K562 (cell line): Measurements from ENCODE around the gene ADGRD1. TPM values are rescaled to one million over a fixed set of nuclear protein-coding genes. Genes with fewer than 3 reads are reported as not detected.

Experiments used
- ATF7 ChIP-seq: fragments of 450-650 bp; IDR thresholded peaks from 2 replicates; pipeline ENCODE4 v1.7.1; 2014; ENCODE audit warnings: mild to moderate bottlenecking, moderate library complexity
- CTCFL ChIP-seq: IDR thresholded peaks from 2 replicates; pipeline ENCODE4 v1.6.1; 2011; ENCODE audit warnings: borderline replicate concordance, low read depth, mild to moderate bottlenecking, moderate library complexity, low read length; ENCODE audit not compliant: insufficient read depth, poor library complexity, severe bottlenecking
- ETV6 ChIP-seq, 3 experiments: fragments of 150-350 bp in 1 of 3; sonication (generic) in 1 of 3; formaldehyde crosslinking in 1 of 3; IDR thresholded peaks; 2 replicates each; pipeline versions ENCODE4 v1.6.1 to v1.8.0; 2014 to 2022; ENCODE audit warnings: borderline replicate concordance in 2 of 3, low read depth in 2 of 3, antibody characterized with exemption in 1 of 3, low read length in 1 of 3, mild to moderate bottlenecking in 1 of 3, missing genetic modification reagents in 1 of 3
- MECOM ChIP-seq: fragments of 250-450 bp; sonication (Bioruptor Pico); IDR thresholded peaks from 2 replicates; pipeline ENCODE4 v1.8.0; 2022; ENCODE audit warnings: inconsistent platforms
- NR2F6 ChIP-seq: fragments of 450-650 bp; formaldehyde crosslinking; IDR thresholded peaks from 2 replicates; pipeline ENCODE4 v1.4.0; 2020; ENCODE audit warnings: mild to moderate bottlenecking
- RFX7 ChIP-seq: fragments of 250-450 bp; sonication (Bioruptor Pico); IDR thresholded peaks from 2 replicates; pipeline ENCODE4 v1.5.1; 2021; ENCODE audit warnings: mild to moderate bottlenecking
- SP2 ChIP-seq: IDR thresholded peaks from 2 replicates; pipeline ENCODE4 v1.6.1; 2011; ENCODE audit warnings: mild to moderate bottlenecking, low read depth, low read length, moderate library complexity; ENCODE audit not compliant: poor library complexity, severe bottlenecking; ENCODE audit errors: extremely low read depth
- TAL1 ChIP-seq: fragments of 450-650 bp; IDR thresholded peaks from 2 replicates; pipeline ENCODE4 v1.6.1; 2016; ENCODE audit warnings: mild to moderate bottlenecking
- TCF7 ChIP-seq: sonication (generic); IDR thresholded peaks from 2 replicates; pipeline ENCODE4 v1.6.1; 2016; ENCODE audit warnings: antibody characterized with exemption, borderline replicate concordance
- ZFPM2 ChIP-seq: fragments of 250-450 bp; sonication (Bioruptor Pico); IDR thresholded peaks from 2 replicates; pipeline ENCODE4 v1.5.1; 2022; ENCODE audit warnings: mild to moderate bottlenecking
- ZNF609 ChIP-seq: sonication (generic); formaldehyde crosslinking; IDR thresholded peaks from 2 replicates; pipeline ENCODE4 v1.8.1; 2023; ENCODE audit warnings: missing genetic modification reagents, mild to moderate bottlenecking, borderline replicate concordance
- ZNF695 ChIP-seq: fragments of 450-650 bp; formaldehyde crosslinking; IDR thresholded peaks from 2 replicates; pipeline ENCODE4 v1.4.0; 2020; ENCODE audit warnings: mild to moderate bottlenecking, moderate library complexity
- ZNF717 ChIP-seq: fragments of 250-450 bp; sonication (Bioruptor Pico); IDR thresholded peaks from 2 replicates; pipeline ENCODE4 v1.5.0; 2021
- polyA plus RNA-seq, 8 experiments: library from polyadenylated mRNA; depleted of rRNA in 4 of 8; stranded (reverse) in 5 of 8; unstranded in 3 of 8; fragments of >200 nt; fragmentation: Nextera tagmentation in 2 of 8; fragmentation: Illumina TruSeq in 1 of 8; extraction: Ambion mirVana in 2 of 8; extraction: Trizol in 1 of 8; gene quantifications; 2 replicates each; pipeline versions ENCODE4 v1.2.1 to v1.2.3, GENCODE V29; 2011 to 2014; ENCODE audit warnings: inconsistent platforms in 1 of 8, missing spikeins in 1 of 8
- total RNA-seq, 7 experiments: library from RNA; depleted of rRNA in 6 of 7; stranded (reverse); fragments of >200 nt in 6 of 7; fragmentation: Illumina TruSeq in 2 of 7; extraction: Trizol in 2 of 7; gene quantifications; 2 replicates each; pipeline versions ENCODE4 v1.2.1 to v1.2.3, GENCODE V29; 2011 to 2021; ENCODE audit warnings: low replicate concordance in 1 of 7
- TF ChIP-seq, protein P1 (sequence below): sonication (generic); formaldehyde crosslinking; IDR thresholded peaks from 2 replicates; pipeline ENCODE4 v1.8.0; 2022; ENCODE audit warnings: mild to moderate bottlenecking, missing genetic modification reagents
- TF ChIP-seq, protein P2 (sequence below): sonication (generic); formaldehyde crosslinking; IDR thresholded peaks from 2 replicates; pipeline ENCODE4 v1.8.0; 2022; ENCODE audit warnings: missing genetic modification reagents, mild to moderate bottlenecking, borderline replicate concordance

ADGRD1 gene
- total and polyA plus RNA-seq, 9 of the 15 experiments (the other 6 are each of a cell fraction or from before 2014, with no cell fraction given), result 1.7 to 11.7 (median 3.3) TPM

DNA sequence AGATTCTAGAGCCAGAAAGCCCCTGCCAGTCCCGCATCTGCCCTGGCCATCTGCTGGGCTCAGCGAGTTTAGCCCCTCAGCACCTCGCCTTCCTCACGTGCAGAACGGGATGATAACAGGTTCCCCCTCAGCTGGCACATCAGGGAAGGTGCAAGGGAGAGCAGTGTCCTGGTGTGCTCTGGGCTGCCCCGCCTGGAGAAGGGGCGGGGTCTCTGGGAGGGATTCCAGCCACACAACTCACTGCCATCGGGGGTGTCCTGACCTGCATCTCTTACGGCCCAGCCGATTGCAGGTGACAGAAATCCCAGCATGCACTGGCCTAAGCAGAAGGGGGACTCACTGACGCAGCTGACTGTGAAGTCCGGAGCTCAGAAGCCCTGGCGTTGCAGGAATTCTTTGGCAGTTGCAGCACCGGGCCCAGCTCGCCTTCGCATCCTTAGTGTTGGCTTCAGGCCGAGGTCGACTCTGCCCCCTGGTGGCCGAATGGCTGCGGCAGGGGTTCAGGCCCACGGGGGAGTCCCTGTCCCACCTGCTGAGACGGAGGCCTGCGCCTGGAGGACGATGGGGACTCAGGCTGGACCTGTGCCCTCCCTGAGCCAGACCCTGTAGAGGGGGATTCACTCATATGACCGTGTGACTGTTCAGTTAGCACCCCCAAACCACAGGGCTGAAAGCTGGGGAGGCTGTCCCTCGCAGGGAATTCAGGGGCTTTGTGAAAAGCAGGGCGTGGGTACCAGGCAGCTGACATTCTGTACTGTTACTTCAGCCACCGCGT is 178.6 kb downstream of the ADGRD1 start (continued):
- no peak for TF ChIP-seq ETV6 (IDR thresholded peaks at IDR 0.05; ENCODE audit: borderline replicate concordance in 1 of 2, low read depth in 2 of 2, low read length in 1 of 2)
- no peak for TF ChIP-seq ETV6 (CRISPR knock-in tag; IDR thresholded peaks at IDR 0.05; ENCODE audit: borderline replicate concordance)
- TF ChIP-seq MECOM (CRISPR knock-in tag), result no peak
- no peak for TF ChIP-seq TAL1
- no peak for TF ChIP-seq NR2F6
- no peak for TF ChIP-seq SP2
- peak; percentile 63 for TF ChIP-seq CTCFL
- no peak for TF ChIP-seq ZNF695 (CRISPR knock-in tag)
- no peak for TF ChIP-seq RFX7 (CRISPR knock-in tag)
- TF ChIP-seq TCF7, result no peak
- no peak for TF ChIP-seq ZNF717 (CRISPR knock-in tag)
- TF ChIP-seq, protein P1, sequence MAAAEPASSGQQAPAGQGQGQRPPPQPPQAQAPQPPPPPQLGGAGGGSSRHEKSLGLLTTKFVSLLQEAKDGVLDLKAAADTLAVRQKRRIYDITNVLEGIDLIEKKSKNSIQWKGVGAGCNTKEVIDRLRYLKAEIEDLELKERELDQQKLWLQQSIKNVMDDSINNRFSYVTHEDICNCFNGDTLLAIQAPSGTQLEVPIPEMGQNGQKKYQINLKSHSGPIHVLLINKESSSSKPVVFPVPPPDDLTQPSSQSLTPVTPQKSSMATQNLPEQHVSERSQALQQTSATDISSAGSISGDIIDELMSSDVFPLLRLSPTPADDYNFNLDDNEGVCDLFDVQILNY (CRISPR knock-in tag), result no peak
- TF ChIP-seq ATF7, result no peak
- no peak for TF ChIP-seq ZNF609
- TF ChIP-seq, protein P2, sequence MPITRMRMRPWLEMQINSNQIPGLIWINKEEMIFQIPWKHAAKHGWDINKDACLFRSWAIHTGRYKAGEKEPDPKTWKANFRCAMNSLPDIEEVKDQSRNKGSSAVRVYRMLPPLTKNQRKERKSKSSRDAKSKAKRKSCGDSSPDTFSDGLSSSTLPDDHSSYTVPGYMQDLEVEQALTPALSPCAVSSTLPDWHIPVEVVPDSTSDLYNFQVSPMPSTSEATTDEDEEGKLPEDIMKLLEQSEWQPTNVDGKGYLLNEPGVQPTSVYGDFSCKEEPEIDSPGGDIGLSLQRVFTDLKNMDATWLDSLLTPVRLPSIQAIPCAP, result no peak
- TF ChIP-seq ZFPM2 (CRISPR knock-in tag), result no peak
